ENCODE results near the gene ADD1. TPM values are rescaled to one million over a fixed set of nuclear protein-coding genes. Genes with fewer than 3 reads are reported as not detected.

ADD1 gene
- total RNA-seq, 1 experiment from 2014 or later, result 163 TPM

- Histone ChIP-seq H4K20me1 (ENCODE audit: control insufficient read depth, insufficient read depth, insufficient read length) (no peaks in the 10 kb centered on the region), H3K27ac (ENCODE audit: insufficient read length, low read depth, low read length) (no peak overlapping the region), H4K91ac (ENCODE audit: insufficient read length, low read depth, low read length) (no peak overlapping the region), H2AK5ac (ENCODE audit: insufficient read length, low read length) (no peak overlapping the region), H3K56ac (ENCODE audit: insufficient read length, low read depth, low read length) (no peak overlapping the region), H3K9me3 (ENCODE audit: control insufficient read depth, low read depth, low read length) (no peaks in the 10 kb centered on the region), H3K14ac (ENCODE audit: insufficient read depth, low read length) (no peak overlapping the region), H3T11ph (ENCODE audit: low read length) (no peak overlapping the region), H4K5ac (ENCODE audit: insufficient read length, low read depth, low read length) (no peak overlapping the region), H2BK15ac (ENCODE audit: low read depth, low read length) (no peak overlapping the region), H4K8ac (replicated peaks; ENCODE audit: insufficient read length, low read depth, low read length) (no peak overlapping the region), H3K27me3 (ENCODE audit: insufficient read depth, low read length) (no peaks in the 10 kb centered on the region), H3K18ac (ENCODE audit: insufficient read length, low read depth, low read length) (no peak overlapping the region), H3K23ac (ENCODE audit: insufficient read length, low read depth, low read length) (no peak overlapping the region), H3K4me2 (ENCODE audit: insufficient read depth, insufficient read length, low read length) (no peak overlapping the region), H3K23me2 (ENCODE audit: insufficient read length, low read depth, low read length, poor library complexity, severe bottlenecking) (no peaks in the 10 kb centered on the region), H3K79me1 (ENCODE audit: insufficient read depth, low read depth, low read length, poor library complexity, severe bottlenecking) (no peaks in the 10 kb centered on the region), H3K4me1 (ENCODE audit: insufficient read depth, low read length) (no peaks in the 10 kb centered on the region), H3K9ac (ENCODE audit: extremely low read depth, insufficient read length, low read length) (no peak overlapping the region), H3K79me2 (ENCODE audit: insufficient read depth, low read length) (no peaks in the 10 kb centered on the region), H2BK5ac (ENCODE audit: insufficient read length, low read length) (no peak overlapping the region), H2BK20ac (ENCODE audit: low read depth, low read length, poor library complexity, severe bottlenecking) (no peak overlapping the region), H2BK120ac (ENCODE audit: low read depth, low read length, poor library complexity, severe bottlenecking) (no peak overlapping the region), H3K4ac (ENCODE audit: low read depth, low read length) (no peak overlapping the region), H2AFZ (ENCODE audit: low read length) (no peak overlapping the region), H2BK12ac (ENCODE audit: insufficient read length, low read depth, low read length) (no peak overlapping the region)
- no peaks in the 10 kb centered on the region for H3K4me1 Mint-ChIP-seq
- no peaks in the 10 kb centered on the region for H3K27me3 Mint-ChIP-seq (ENCODE audit: low read depth)
- H3K36me3 Mint-ChIP-seq (ENCODE audit: insufficient read depth in 1 of 3, low read depth in 3 of 3), result peaks cover 40 to 89% (median 77%) of the 10 kb centered on the region in 3 experiments; a peak in 6 of 7 replicates
- no peak overlapping the region for H3K4me3 Mint-ChIP-seq
- H3K27ac Mint-ChIP-seq, result no peak overlapping the region
- DNase-seq, result no peak
- H3K9me3 Mint-ChIP-seq, result no peaks in the 10 kb centered on the region
- TF ChIP-seq CTCF (conservative IDR thresholded peaks at IDR 0.05), result no peak
- WGBS (ENCODE audit: extremely low coverage, insufficient read length, low lambda C conversion rate), result no CpG with 5 or more reads among the region's 4 CpGs
Observed at GRCh38 chr4:2907226-2907625, 63.6 kb downstream of the ADD1 start.
